Measurements from ENCODE around the gene ICAM2. TPM values are rescaled to one million over a fixed set of nuclear protein-coding genes. Genes with fewer than 3 reads are reported as not detected.

Gene ICAM2
- total RNA-seq, 1 experiment from 2014 or later = 0.33 TPM

- peaks cover 17% of the 10 kb centered on the region for H3K4me1 Mint-ChIP-seq
- DNase-seq (ENCODE audit: low spot score) (no peak), ATAC-seq (no peak)
- ChIA-PET POLR2A (no interaction called here), CTCF (interaction anchor here (0.7 to 3.2 kb wide), 9 partner anchors 11 to 124 kb away, joined by 3 to 13 read pairs (median 4); partner anchors contain the start of genes GH1 and GH2)
- H3K36me3 Mint-ChIP-seq = no peaks in the 10 kb centered on the region
- H3K27me3 Mint-ChIP-seq (ENCODE audit: low read depth) = no peaks in the 10 kb centered on the region; the same call in none of the 2 replicates
- TF ChIP-seq PRDM15 (CRISPR knock-in tag; IDR thresholded peaks at IDR 0.05) = peak; percentile 49; the same call in 1 of the 2 replicates
- no peak for TF ChIP-seq ZBTB21 (CRISPR knock-in tag; IDR thresholded peaks at IDR 0.05; ENCODE audit: borderline replicate concordance)
- TF ChIP-seq TEAD4 (CRISPR knock-in tag; IDR thresholded peaks at IDR 0.05) = no peak
- TF ChIP-seq NFATC4 (CRISPR knock-in tag; IDR thresholded peaks at IDR 0.05) = no peak
- H3K9me3 Mint-ChIP-seq = no peaks in the 10 kb centered on the region
- no peak overlapping the region for H3K27ac Mint-ChIP-seq
- H3K4me3 Mint-ChIP-seq = no peak overlapping the region
Measured at GRCh38 chr17:64004903-64005733, 15.3 kb downstream of the ICAM2 start.

- CTCF ChIA-PET = interaction anchor here (1.4 to 2.1 kb wide), 2 partner anchors 25 to 59 kb away, joined by 3 to 6 read pairs; no protein-coding TSS in a partner anchor
- Mint-ChIP-seq H3K36me3 (no peaks in the 10 kb centered on the region), H3K27ac (no peak overlapping the region), H3K27me3 (ENCODE audit: low read depth) (peaks cover 6% of the 10 kb centered on the region), H3K4me1 (peaks cover 17% of the 10 kb centered on the region), H3K9me3 (no peaks in the 10 kb centered on the region), H3K4me3 (no peak overlapping the region)
- DNase-seq (ENCODE audit: low spot score) (no peak), ATAC-seq (no peak)
- POLR2A ChIA-PET = no interaction called here
- TF ChIP-seq CBFB (CRISPR knock-in tag; IDR thresholded peaks at IDR 0.05; ENCODE audit: low read depth) = no peak
- no peak for TF ChIP-seq FOXP4 (CRISPR knock-in tag; IDR thresholded peaks at IDR 0.05)
- no peak for TF ChIP-seq ZNF671 (CRISPR knock-in tag; IDR thresholded peaks at IDR 0.05)
- TF ChIP-seq E2F5 (CRISPR knock-in tag; IDR thresholded peaks at IDR 0.05) = no peak
- no peak for TF ChIP-seq NFE2L1 (CRISPR knock-in tag; IDR thresholded peaks at IDR 0.05)
- no peak for TF ChIP-seq PREB (CRISPR knock-in tag; IDR thresholded peaks at IDR 0.05; ENCODE audit: borderline replicate concordance)
- TF ChIP-seq SMAD3 (CRISPR knock-in tag; IDR thresholded peaks at IDR 0.05; ENCODE audit: borderline replicate concordance) = no peak
- TF ChIP-seq ATF3 (CRISPR knock-in tag; conservative IDR thresholded peaks at IDR 0.05) = no peak
- TF ChIP-seq MAX (CRISPR knock-in tag; IDR thresholded peaks at IDR 0.05) = no peak
- TF ChIP-seq NR1H2 (CRISPR knock-in tag; IDR thresholded peaks at IDR 0.05) = no peak
Measured at GRCh38 chr17:64004218-64004770, 16.1 kb downstream of the ICAM2 start.
